K562 (cell line): ENCODE measurements around the gene C3AR1. TPM values are rescaled to one million over a fixed set of nuclear protein-coding genes. Genes with fewer than 3 reads are reported as not detected.
A peak's percentile ranks its signal among the peaks of the same experiment; 100 is the strongest.

Source experiments
- DDX20 ChIP-seq: fragments of 450-650 bp; IDR thresholded peaks from 2 replicates; pipeline ENCODE4 v1.6.1; 2016; ENCODE audit warnings: missing genetic modification characterization, low read depth, mild to moderate bottlenecking, missing compliant biosample characterization, moderate library complexity
- HDAC3 ChIP-seq: fragments of 450-650 bp; IDR thresholded peaks from 2 replicates; pipeline ENCODE4 v1.6.1; 2018; ENCODE audit warnings: borderline replicate concordance, mild to moderate bottlenecking, moderate library complexity; ENCODE audit not compliant: partially characterized antibody
- HDGF ChIP-seq: fragments of 450-650 bp; IDR thresholded peaks from 2 replicates; pipeline ENCODE4 v1.6.1; 2016
- PTTG1 ChIP-seq: fragments of 450-650 bp; IDR thresholded peaks from 2 replicates; pipeline ENCODE4 v1.6.1; 2016; ENCODE audit warnings: low read depth, mild to moderate bottlenecking, missing genetic modification characterization, missing compliant biosample characterization
- SRSF3 ChIP-seq: fragments of 200-400 bp; formaldehyde crosslinking; IDR thresholded peaks from 2 replicates; pipeline ENCODE4 v1.6.1; 2016; ENCODE audit warnings: mild to moderate bottlenecking, low read length, moderate library complexity; ENCODE audit not compliant: insufficient read depth
- TARDBP ChIP-seq: fragments of 450-650 bp; IDR thresholded peaks from 2 replicates; pipeline ENCODE4 v1.6.1; 2016
- ZNF324 ChIP-seq: fragments of 250-450 bp; sonication (Bioruptor Pico); IDR thresholded peaks from 2 replicates; pipeline ENCODE4 v1.4.0; 2020; ENCODE audit warnings: mild to moderate bottlenecking
- polyA plus RNA-seq, 8 experiments: library from polyadenylated mRNA; depleted of rRNA in 4 of 8; stranded (reverse) in 5 of 8; unstranded in 3 of 8; fragments of >200 nt; fragmentation: Nextera tagmentation in 2 of 8; fragmentation: Illumina TruSeq in 1 of 8; extraction: Ambion mirVana in 2 of 8; extraction: Trizol in 1 of 8; gene quantifications; 2 replicates each; pipeline versions ENCODE4 v1.2.1 to v1.2.3, GENCODE V29; 2011 to 2014; ENCODE audit warnings: inconsistent platforms in 1 of 8, missing spikeins in 1 of 8
- total RNA-seq, 7 experiments: library from RNA; depleted of rRNA in 6 of 7; stranded (reverse); fragments of >200 nt in 6 of 7; fragmentation: Illumina TruSeq in 2 of 7; extraction: Trizol in 2 of 7; gene quantifications; 2 replicates each; pipeline versions ENCODE4 v1.2.1 to v1.2.3, GENCODE V29; 2011 to 2021; ENCODE audit warnings: low replicate concordance in 1 of 7
- TF ChIP-seq, protein P1 (sequence below), 2 experiments: fragments of 450-650 bp; formaldehyde crosslinking in 1 of 2; IDR thresholded peaks; 2 replicates each; pipeline versions ENCODE4 v1.4.0 to v1.6.1; 2014 to 2020; ENCODE audit warnings: mild to moderate bottlenecking in 2 of 2, borderline replicate concordance in 1 of 2, low read depth in 1 of 2
- TF ChIP-seq, protein P2 (sequence below), 2 experiments: IDR thresholded peaks in 1 of 2; conservative IDR thresholded peaks in 1 of 2; 2 replicates each; pipeline ENCODE4 v1.6.1; 2016; ENCODE audit warnings: low read depth in 2 of 2, mild to moderate bottlenecking in 1 of 2, missing compliant biosample characterization in 1 of 2, missing genetic modification characterization in 1 of 2, moderate library complexity in 1 of 2
- TF ChIP-seq, protein P3 (sequence below): sonication (generic); formaldehyde crosslinking; IDR thresholded peaks from 2 replicates; pipeline ENCODE4 v1.8.0; 2022; ENCODE audit warnings: missing genetic modification reagents, mild to moderate bottlenecking, borderline replicate concordance

The C3AR1 gene
- total and polyA plus RNA-seq, 9 of the 15 experiments (the other 6 are each of a cell fraction or from before 2014, with no cell fraction given) = 2.2 to 12.9 (median 5.3) TPM

DNA sequence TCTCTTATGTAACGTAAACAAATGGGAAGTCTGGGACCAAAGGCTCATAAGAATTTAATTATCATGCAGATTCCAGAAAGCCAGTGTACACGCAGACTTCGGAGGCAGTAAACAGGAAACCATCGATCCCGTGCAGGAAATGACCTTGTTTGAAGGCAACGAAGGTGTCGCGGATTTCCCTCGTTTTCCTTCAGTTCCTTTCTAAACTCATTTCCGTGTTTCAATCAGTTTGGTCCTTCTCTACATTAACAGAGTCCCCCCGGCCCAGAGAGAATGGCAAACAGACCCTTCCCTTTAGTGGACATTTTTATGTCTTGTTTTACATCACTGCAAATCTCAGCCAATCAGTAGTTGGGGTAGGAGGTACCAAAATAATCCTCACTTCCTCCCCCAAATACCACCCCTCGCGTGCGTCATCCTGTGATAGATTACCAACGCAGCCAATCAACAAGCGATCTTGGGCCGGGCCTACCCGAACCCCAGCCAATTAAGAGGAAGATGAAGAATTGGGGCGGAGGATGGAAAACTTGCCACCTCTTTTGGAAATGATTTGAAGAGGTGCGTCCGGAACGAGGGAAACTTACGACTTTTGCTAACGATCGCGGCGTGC lies 39.8 kb downstream of the C3AR1 start (continued):
- TF ChIP-seq, protein P1, sequence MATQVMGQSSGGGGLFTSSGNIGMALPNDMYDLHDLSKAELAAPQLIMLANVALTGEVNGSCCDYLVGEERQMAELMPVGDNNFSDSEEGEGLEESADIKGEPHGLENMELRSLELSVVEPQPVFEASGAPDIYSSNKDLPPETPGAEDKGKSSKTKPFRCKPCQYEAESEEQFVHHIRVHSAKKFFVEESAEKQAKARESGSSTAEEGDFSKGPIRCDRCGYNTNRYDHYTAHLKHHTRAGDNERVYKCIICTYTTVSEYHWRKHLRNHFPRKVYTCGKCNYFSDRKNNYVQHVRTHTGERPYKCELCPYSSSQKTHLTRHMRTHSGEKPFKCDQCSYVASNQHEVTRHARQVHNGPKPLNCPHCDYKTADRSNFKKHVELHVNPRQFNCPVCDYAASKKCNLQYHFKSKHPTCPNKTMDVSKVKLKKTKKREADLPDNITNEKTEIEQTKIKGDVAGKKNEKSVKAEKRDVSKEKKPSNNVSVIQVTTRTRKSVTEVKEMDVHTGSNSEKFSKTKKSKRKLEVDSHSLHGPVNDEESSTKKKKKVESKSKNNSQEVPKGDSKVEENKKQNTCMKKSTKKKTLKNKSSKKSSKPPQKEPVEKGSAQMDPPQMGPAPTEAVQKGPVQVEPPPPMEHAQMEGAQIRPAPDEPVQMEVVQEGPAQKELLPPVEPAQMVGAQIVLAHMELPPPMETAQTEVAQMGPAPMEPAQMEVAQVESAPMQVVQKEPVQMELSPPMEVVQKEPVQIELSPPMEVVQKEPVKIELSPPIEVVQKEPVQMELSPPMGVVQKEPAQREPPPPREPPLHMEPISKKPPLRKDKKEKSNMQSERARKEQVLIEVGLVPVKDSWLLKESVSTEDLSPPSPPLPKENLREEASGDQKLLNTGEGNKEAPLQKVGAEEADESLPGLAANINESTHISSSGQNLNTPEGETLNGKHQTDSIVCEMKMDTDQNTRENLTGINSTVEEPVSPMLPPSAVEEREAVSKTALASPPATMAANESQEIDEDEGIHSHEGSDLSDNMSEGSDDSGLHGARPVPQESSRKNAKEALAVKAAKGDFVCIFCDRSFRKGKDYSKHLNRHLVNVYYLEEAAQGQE (IDR thresholded peaks at IDR 0.05; ENCODE audit: borderline replicate concordance) = no peak
- TF ChIP-seq, protein P1 (CRISPR knock-in tag; IDR thresholded peaks at IDR 0.05; ENCODE audit: low read depth) = no peak
- TF ChIP-seq HDAC3 = peak; percentile 22
- no peak for TF ChIP-seq SRSF3
- no peak for TF ChIP-seq HDGF
- TF ChIP-seq, protein P2, sequence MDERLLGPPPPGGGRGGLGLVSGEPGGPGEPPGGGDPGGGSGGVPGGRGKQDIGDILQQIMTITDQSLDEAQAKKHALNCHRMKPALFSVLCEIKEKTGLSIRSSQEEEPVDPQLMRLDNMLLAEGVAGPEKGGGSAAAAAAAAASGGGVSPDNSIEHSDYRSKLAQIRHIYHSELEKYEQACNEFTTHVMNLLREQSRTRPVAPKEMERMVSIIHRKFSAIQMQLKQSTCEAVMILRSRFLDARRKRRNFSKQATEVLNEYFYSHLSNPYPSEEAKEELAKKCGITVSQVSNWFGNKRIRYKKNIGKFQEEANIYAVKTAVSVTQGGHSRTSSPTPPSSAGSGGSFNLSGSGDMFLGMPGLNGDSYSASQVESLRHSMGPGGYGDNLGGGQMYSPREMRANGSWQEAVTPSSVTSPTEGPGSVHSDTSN (CRISPR knock-in tag; IDR thresholded peaks at IDR 0.05; ENCODE audit: low read depth) = peak; percentile 77
- TF ChIP-seq, protein P2 (tag; conservative IDR thresholded peaks at IDR 0.05; ENCODE audit: low read depth) = peak; percentile 98
- TF ChIP-seq TARDBP = no peak
- no peak for TF ChIP-seq ZNF324 (CRISPR knock-in tag)
- TF ChIP-seq, protein P3, sequence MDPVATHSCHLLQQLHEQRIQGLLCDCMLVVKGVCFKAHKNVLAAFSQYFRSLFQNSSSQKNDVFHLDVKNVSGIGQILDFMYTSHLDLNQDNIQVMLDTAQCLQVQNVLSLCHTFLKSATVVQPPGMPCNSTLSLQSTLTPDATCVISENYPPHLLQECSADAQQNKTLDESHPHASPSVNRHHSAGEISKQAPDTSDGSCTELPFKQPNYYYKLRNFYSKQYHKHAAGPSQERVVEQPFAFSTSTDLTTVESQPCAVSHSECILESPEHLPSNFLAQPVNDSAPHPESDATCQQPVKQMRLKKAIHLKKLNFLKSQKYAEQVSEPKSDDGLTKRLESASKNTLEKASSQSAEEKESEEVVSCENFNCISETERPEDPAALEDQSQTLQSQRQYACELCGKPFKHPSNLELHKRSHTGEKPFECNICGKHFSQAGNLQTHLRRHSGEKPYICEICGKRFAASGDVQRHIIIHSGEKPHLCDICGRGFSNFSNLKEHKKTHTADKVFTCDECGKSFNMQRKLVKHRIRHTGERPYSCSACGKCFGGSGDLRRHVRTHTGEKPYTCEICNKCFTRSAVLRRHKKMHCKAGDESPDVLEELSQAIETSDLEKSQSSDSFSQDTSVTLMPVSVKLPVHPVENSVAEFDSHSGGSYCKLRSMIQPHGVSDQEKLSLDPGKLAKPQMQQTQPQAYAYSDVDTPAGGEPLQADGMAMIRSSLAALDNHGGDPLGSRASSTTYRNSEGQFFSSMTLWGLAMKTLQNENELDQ (CRISPR knock-in tag) = no peak
- no peak for TF ChIP-seq DDX20 (tag)
- no peak for TF ChIP-seq PTTG1 (tag)
